Endothelial cell of umbilical vein (primary cell): Measurements from ENCODE around the gene RNF135. TPM values are rescaled to one million over a fixed set of nuclear protein-coding genes. Genes with fewer than 3 reads are reported as not detected.

ENCODE experiments used
- BruUV-seq: library from RNA; stranded (reverse); fragments of 400-500 nt; replicated peaks from 2 replicates; lab custom pipeline; 2021; lab: Mats Ljungman, UMichigan
- CTCF ChIA-PET: fragments of 300-600, 350-600 bp; sonication (Branson Sonifier 250); formaldehyde crosslinking; loops from one replicate; lab custom pipeline; 2021; ENCODE audit warnings: antibody characterized with exemption, inconsistent platforms; lab: Charles Lee
- POLR2A ChIA-PET: fragments of 300-600, 350-600 bp; sonication (Branson Sonifier 250); formaldehyde crosslinking; loops from one replicate; lab custom pipeline; 2021; ENCODE audit warnings: antibody characterized with exemption, inconsistent platforms; lab: Charles Lee
- DNase-seq: peaks from one replicate; pipeline ENCODE4 v3.0.0-alpha.2; 2011; ENCODE audit warnings: low read depth, low spot score
- FAIRE-seq: peaks from 2 replicates; lab custom pipeline; 2011; peaks lifted over from hg19 to GRCh38; lab: Jason Lieb, UNC
- H2AFZ ChIP-seq: 2 replicates; pipeline ENCODE4 v1.6.0; 2012; ENCODE audit warnings: low read depth, low read length, control low read depth, inconsistent platforms
- H3K27ac ChIP-seq: 2 replicates; pipeline ENCODE4 v1.5.1; 2011; ENCODE audit warnings: low read depth, mild to moderate bottlenecking, control low read depth, low read length, moderate library complexity; ENCODE audit not compliant: insufficient read depth
- H3K27me3 ChIP-seq, 2 experiments: 2 replicates each; pipeline versions ENCODE4 v1.6.0 to v1.6.1; 2011; ENCODE audit warnings: low read length in 2 of 2, mixed read lengths in 1 of 2; ENCODE audit not compliant: control insufficient read depth in 2 of 2, insufficient read depth in 2 of 2
- H3K36me3 ChIP-seq, 2 experiments: 2 replicates in 1 of 2; 3 replicates in 1 of 2; pipeline ENCODE4 v1.5.1; 2011; ENCODE audit warnings: low read length in 2 of 2, mild to moderate bottlenecking in 1 of 2, moderate library complexity in 1 of 2; ENCODE audit not compliant: control insufficient read depth in 2 of 2, insufficient read depth in 2 of 2; ENCODE audit errors: extremely low read depth in 1 of 2
- H3K4me1 ChIP-seq: 3 replicates; pipeline ENCODE4 v1.5.1; 2011; ENCODE audit warnings: mild to moderate bottlenecking, low read length; ENCODE audit not compliant: control insufficient read depth, insufficient read depth; ENCODE audit errors: extremely low read depth
- H3K4me2 ChIP-seq: 2 replicates; pipeline ENCODE4 v1.6.1; 2011; ENCODE audit warnings: low read length, control low read depth, mixed read lengths; ENCODE audit not compliant: insufficient read depth
- H3K4me3 ChIP-seq, 3 experiments: fragments of 200-600 bp in 1 of 3; sonication (generic), shearing (Covaris generic) in 1 of 3; replicated peaks in 1 of 3; 2 replicates each; pipeline ENCODE4 v1.5.1; 2011 to 2016; ENCODE audit warnings: control low read depth in 3 of 3, low read length in 3 of 3, mild to moderate bottlenecking in 2 of 3, inconsistent platforms in 1 of 3, low read depth in 1 of 3, moderate library complexity in 1 of 3; ENCODE audit not compliant: insufficient read depth in 1 of 3
- H3K79me2 ChIP-seq: 2 replicates; pipeline ENCODE4 v1.6.0; 2012; ENCODE audit warnings: low read length, inconsistent platforms; ENCODE audit not compliant: control insufficient read depth, insufficient read depth
- H3K9ac ChIP-seq: replicated peaks from 2 replicates; pipeline ENCODE3; 2011; ENCODE audit warnings: low read length, control low read depth; ENCODE audit not compliant: insufficient read depth; ENCODE audit errors: extremely low read depth
- H3K9me1 ChIP-seq: replicated peaks from 3 replicates; pipeline ENCODE4 v1.6.0; 2011; ENCODE audit warnings: mild to moderate bottlenecking, low read length; ENCODE audit not compliant: control insufficient read depth, insufficient read depth; ENCODE audit errors: extremely low read depth
- H3K9me3 ChIP-seq: replicated peaks from 2 replicates; pipeline ENCODE4 v1.5.1; 2012; ENCODE audit warnings: low read length, inconsistent platforms; ENCODE audit not compliant: control insufficient read depth, insufficient read depth
- H4K20me1 ChIP-seq: replicated peaks from 2 replicates; pipeline ENCODE3; 2011; ENCODE audit warnings: mild to moderate bottlenecking, low read length; ENCODE audit not compliant: control insufficient read depth, insufficient read depth; ENCODE audit errors: extremely low read depth
- CTCF ChIP-seq, 2 donors: IDR thresholded peaks; 1 replicate in 1 of 2; 2 replicates in 1 of 2; pipeline ENCODE4 v1.5.1; 2011; ENCODE audit warnings: low read length in 2 of 2, mild to moderate bottlenecking in 2 of 2, moderate library complexity in 2 of 2, control low read depth in 1 of 2, inconsistent platforms in 1 of 2, low read depth in 1 of 2; ENCODE audit not compliant: insufficient read depth in 1 of 2; ENCODE audit errors: extremely low read depth in 1 of 2
- GATA2 ChIP-seq: IDR thresholded peaks from 2 replicates; pipeline ENCODE4 v1.7.0; 2011; ENCODE audit warnings: low read depth, mild to moderate bottlenecking, moderate library complexity, mixed read lengths, low read length; ENCODE audit not compliant: insufficient read length, insufficient read depth
- MAX ChIP-seq: IDR thresholded peaks from 2 replicates; pipeline ENCODE4 v1.6.1; 2011; ENCODE audit not compliant: insufficient read depth, insufficient read length
- MYC ChIP-seq: IDR thresholded peaks from one replicate; pipeline ENCODE4 v1.6.1; 2011; ENCODE audit warnings: mild to moderate bottlenecking, low read depth, low read length
- POLR2A ChIP-seq: IDR thresholded peaks from 2 replicates; pipeline ENCODE4 v1.6.1; 2012; ENCODE audit warnings: low read depth, mild to moderate bottlenecking, control low read depth, low read length
- dilution Hi-C: fragments of 300-500 bp; cut with MboI; formaldehyde crosslinking; loops from one replicate; pipeline ENCODE4 v1.15.0; 2019; ENCODE audit warnings: low sequenced_read_pairs; ENCODE audit not compliant: extremely low pct_ligation_motif_present
- intact Hi-C: fragments of 100-400 bp; cut with micrococcal nuclease; formaldehyde crosslinking; loops from one replicate; pipeline ENCODE4 v1.10.0; 2022
- polyA plus RNA-seq, 4 experiments: library from polyadenylated mRNA; depleted of rRNA in 3 of 4; stranded (reverse) in 3 of 4; unstranded in 1 of 4; fragments of >200 nt; gene quantifications; 2 replicates each; pipeline versions ENCODE4 v1.2.1 to v1.2.3, GENCODE V29; 2011 to 2012; ENCODE audit warnings: missing spikeins in 1 of 4
- total RNA-seq: library from RNA; stranded (reverse); gene quantifications from 2 replicates; pipeline ENCODE4 v1.2.3, GENCODE V29; 2021

RNF135 gene
- total and polyA plus RNA-seq, 2 donors (not counting 3 experiments of a cell fraction or from before 2014, with no cell fraction given) = 11.6 to 12.0 TPM

GRCh38 chr17:30997270-30997669, 26.4 kb downstream of the RNF135 start:
- no peak for TF ChIP-seq POLR2A
- H4K20me1 ChIP-seq = no peaks in the 10 kb centered on the region
- ChIA-PET CTCF (no interaction called here), POLR2A (no interaction called here)
- H3K9me1 ChIP-seq = no peaks in the 10 kb centered on the region
- no peaks in the 10 kb centered on the region for H3K9me3 ChIP-seq
- no peak for DNase-seq
- dilution Hi-C loops (no loop called here), intact Hi-C loops (no loop called here)
- H3K36me3 ChIP-seq = peaks cover 2 to 13% of the 10 kb centered on the region in 2 experiments
- H3K4me3 ChIP-seq = no peak overlapping the region
- no peak overlapping the region for H3K9ac ChIP-seq
- H3K4me2 ChIP-seq = no peak overlapping the region
- no TSS peak for BruUV-seq
- H2AFZ ChIP-seq = no peak overlapping the region
- no peak overlapping the region for H3K27ac ChIP-seq
- no peaks in the 10 kb centered on the region for H3K79me2 ChIP-seq
- no peak for FAIRE-seq
- no peaks in the 10 kb centered on the region for H3K27me3 ChIP-seq
- H3K4me1 ChIP-seq = no peaks in the 10 kb centered on the region

- ChIA-PET CTCF (no interaction called here), POLR2A (no interaction called here)
- DNase-seq (no peak), FAIRE-seq (no peak)
- dilution Hi-C loops (no loop called here), intact Hi-C loops (no loop called here)
- Histone ChIP-seq H3K4me3 (no peak overlapping the region), H3K36me3 (peaks cover 2 to 13% of the 10 kb centered on the region in 2 experiments), H4K20me1 (no peaks in the 10 kb centered on the region), H3K4me1 (no peaks in the 10 kb centered on the region), H3K79me2 (no peaks in the 10 kb centered on the region), H3K4me2 (no peak overlapping the region), H3K9ac (no peak overlapping the region), H2AFZ (no peak overlapping the region), H3K27ac (no peak overlapping the region), H3K27me3 (no peaks in the 10 kb centered on the region), H3K9me3 (no peaks in the 10 kb centered on the region), H3K9me1 (no peaks in the 10 kb centered on the region)
- TF ChIP-seq MAX (no peak), POLR2A (no peak), MYC (no peak), GATA2 (no peak), CTCF (IDR thresholded peaks at IDR 0.05; ENCODE audit: extremely low read depth in 1 of 2, insufficient read depth in 1 of 2, low read depth in 1 of 2, low read length in 2 of 2) (no peak)
- no TSS peak for BruUV-seq
These were observed 27.0 kb downstream of the RNF135 start for GRCh38 chr17:30997842-30998241.
